ENCODE measurements around the gene ANXA6. TPM values are rescaled to one million over a fixed set of nuclear protein-coding genes. Genes with fewer than 3 reads are reported as not detected.

Gene ANXA6
- total and polyA plus RNA-seq, 10 of the 15 experiments (the other 5 are each of a cell fraction or from before 2014, with no cell fraction given), result 44.0 to 571 (median 465) TPM

DNA sequence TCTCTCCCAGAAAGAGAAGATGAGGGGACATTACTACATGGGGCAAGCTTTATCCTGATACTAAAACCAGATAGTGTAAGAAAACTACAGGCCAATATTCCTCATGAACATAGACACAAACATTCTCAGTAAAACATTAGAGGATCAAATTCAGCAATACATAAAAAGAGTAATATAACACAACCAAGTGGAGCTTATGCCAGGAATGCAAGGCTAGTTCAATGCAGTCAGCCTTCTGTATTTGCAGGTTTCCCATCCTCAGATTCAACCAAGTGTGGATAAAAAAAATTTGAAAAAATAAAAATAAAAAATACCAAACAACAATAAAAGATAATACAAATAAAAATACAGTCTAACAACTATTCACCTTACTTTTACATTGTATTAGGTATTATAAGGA, 35.0 kb upstream of the ANXA6 start:
- Histone ChIP-seq H3K9me3 (replicated peaks; ENCODE audit: control insufficient read depth, insufficient read depth, low read length) (peaks cover 14% of the 10 kb centered on the region), H3K4me3 (no peak overlapping the region), H3K9ac (ENCODE audit: control insufficient read depth, insufficient read depth, low read length) (no peak overlapping the region), H3K36me3 (ENCODE audit: control insufficient read depth in 2 of 2, insufficient read depth in 2 of 2, low read length in 1 of 2) (peaks cover 0 to 15% of the 10 kb centered on the region in 2 experiments; a peak in 1 of 4 replicates), H3K79me2 (ENCODE audit: control insufficient read depth, insufficient read depth, low read length) (no peaks in the 10 kb centered on the region), H3K4me1 (ENCODE audit: control insufficient read depth, insufficient read depth, low read length) (peaks cover 17% of the 10 kb centered on the region), H3K4me2 (ENCODE audit: control insufficient read depth, insufficient read depth) (no peak overlapping the region), H3K27me3 (replicated peaks in 1 of 2; ENCODE audit: control insufficient read depth in 2 of 2, insufficient read depth in 2 of 2, low read length in 1 of 2) (no peaks in the 10 kb centered on the region), H2AFZ (ENCODE audit: control insufficient read depth, low read depth, low read length) (no peak overlapping the region), H3K27ac (ENCODE audit: control insufficient read depth, insufficient read depth) (no peak overlapping the region), H4K20me1 (ENCODE audit: control insufficient read depth, insufficient read depth) (no peaks in the 10 kb centered on the region)
- intact Hi-C loops (cut with micrococcal nuclease; ENCODE audit: unreplicated experiment), result no loop called here
- ChIA-PET RAD21 (ENCODE audit: unreplicated experiment) (interaction anchor here (0.6 to 2.4 kb wide), 4 partner anchors 25 to 46 kb away, joined by 3 to 8 read pairs (median 5); no protein-coding TSS in a partner anchor), POLR2A (interaction anchor here (0.6 to 1.8 kb wide), 7 partner anchors 19 to 712 kb away, joined by 3 to 17 read pairs (median 5); no protein-coding TSS in a partner anchor), SMC1A (ENCODE audit: uncharacterized antibody, unreplicated experiment) (interaction anchor here (0.9 to 3.1 kb wide), 8 partner anchors 9 to 111 kb away, joined by 3 to 12 read pairs (median 6); partner anchors contain the start of gene TNIP1), CTCF (interaction anchor here (0.6 to 3.9 kb wide), 10 partner anchors 20 to 391 kb away, joined by 3 to 18 read pairs (median 4); no protein-coding TSS in a partner anchor)
- BruUV-seq (replicated peaks), result no TSS peak
- in situ Hi-C loops (cut with MboI), result no loop called here
- DNase-seq (ENCODE audit: low read depth, low spot score) (no peak), ATAC-seq (no peak), FAIRE-seq (no peak)
- TF ChIP-seq BACH1 (IDR thresholded peaks at IDR 0.05; ENCODE audit: borderline replicate concordance) (no peak), RELA (IDR thresholded peaks at IDR 0.05; ENCODE audit: borderline replicate concordance, partially characterized antibody) (no peak), ETV6 (conservative IDR thresholded peaks at IDR 0.05 in 1 of 2, IDR thresholded peaks at IDR 0.05 in 1 of 2; ENCODE audit: borderline replicate concordance in 1 of 2, low read depth in 1 of 2) (no peak), MYC (IDR thresholded peaks at IDR 0.05; ENCODE audit: insufficient read depth, insufficient read length, insufficient replicate concordance, low read length, severe bottlenecking) (no peak), ATF7 (IDR thresholded peaks at IDR 0.05; ENCODE audit: low read depth) (no peak), HDGF (IDR thresholded peaks at IDR 0.05) (no peak), NFIC (IDR thresholded peaks at IDR 0.05; ENCODE audit: low read depth, low read length) (no peak), POLR2AphosphoS5 (IDR thresholded peaks at IDR 0.05; ENCODE audit: low read length) (no peak)
- TF ChIP-seq, protein P1, sequence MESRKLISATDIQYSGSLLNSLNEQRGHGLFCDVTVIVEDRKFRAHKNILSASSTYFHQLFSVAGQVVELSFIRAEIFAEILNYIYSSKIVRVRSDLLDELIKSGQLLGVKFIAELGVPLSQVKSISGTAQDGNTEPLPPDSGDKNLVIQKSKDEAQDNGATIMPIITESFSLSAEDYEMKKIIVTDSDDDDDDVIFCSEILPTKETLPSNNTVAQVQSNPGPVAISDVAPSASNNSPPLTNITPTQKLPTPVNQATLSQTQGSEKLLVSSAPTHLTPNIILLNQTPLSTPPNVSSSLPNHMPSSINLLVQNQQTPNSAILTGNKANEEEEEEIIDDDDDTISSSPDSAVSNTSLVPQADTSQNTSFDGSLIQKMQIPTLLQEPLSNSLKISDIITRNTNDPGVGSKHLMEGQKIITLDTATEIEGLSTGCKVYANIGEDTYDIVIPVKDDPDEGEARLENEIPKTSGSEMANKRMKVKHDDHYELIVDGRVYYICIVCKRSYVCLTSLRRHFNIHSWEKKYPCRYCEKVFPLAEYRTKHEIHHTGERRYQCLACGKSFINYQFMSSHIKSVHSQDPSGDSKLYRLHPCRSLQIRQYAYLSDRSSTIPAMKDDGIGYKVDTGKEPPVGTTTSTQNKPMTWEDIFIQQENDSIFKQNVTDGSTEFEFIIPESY (IDR thresholded peaks at IDR 0.05), result no peak
- TF ChIP-seq, protein P2, sequence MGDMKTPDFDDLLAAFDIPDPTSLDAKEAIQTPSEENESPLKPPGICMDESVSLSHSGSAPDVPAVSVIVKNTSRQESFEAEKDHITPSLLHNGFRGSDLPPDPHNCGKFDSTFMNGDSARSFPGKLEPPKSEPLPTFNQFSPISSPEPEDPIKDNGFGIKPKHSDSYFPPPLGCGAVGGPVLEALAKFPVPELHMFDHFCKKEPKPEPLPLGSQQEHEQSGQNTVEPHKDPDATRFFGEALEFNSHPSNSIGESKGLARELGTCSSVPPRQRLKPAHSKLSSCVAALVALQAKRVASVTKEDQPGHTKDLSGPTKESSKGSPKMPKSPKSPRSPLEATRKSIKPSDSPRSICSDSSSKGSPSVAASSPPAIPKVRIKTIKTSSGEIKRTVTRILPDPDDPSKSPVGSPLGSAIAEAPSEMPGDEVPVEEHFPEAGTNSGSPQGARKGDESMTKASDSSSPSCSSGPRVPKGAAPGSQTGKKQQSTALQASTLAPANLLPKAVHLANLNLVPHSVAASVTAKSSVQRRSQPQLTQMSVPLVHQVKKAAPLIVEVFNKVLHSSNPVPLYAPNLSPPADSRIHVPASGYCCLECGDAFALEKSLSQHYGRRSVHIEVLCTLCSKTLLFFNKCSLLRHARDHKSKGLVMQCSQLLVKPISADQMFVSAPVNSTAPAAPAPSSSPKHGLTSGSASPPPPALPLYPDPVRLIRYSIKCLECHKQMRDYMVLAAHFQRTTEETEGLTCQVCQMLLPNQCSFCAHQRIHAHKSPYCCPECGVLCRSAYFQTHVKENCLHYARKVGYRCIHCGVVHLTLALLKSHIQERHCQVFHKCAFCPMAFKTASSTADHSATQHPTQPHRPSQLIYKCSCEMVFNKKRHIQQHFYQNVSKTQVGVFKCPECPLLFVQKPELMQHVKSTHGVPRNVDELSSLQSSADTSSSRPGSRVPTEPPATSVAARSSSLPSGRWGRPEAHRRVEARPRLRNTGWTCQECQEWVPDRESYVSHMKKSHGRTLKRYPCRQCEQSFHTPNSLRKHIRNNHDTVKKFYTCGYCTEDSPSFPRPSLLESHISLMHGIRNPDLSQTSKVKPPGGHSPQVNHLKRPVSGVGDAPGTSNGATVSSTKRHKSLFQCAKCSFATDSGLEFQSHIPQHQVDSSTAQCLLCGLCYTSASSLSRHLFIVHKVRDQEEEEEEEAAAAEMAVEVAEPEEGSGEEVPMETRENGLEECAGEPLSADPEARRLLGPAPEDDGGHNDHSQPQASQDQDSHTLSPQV (IDR thresholded peaks at IDR 0.05), result no peak
- TF ChIP-seq, protein P3, sequence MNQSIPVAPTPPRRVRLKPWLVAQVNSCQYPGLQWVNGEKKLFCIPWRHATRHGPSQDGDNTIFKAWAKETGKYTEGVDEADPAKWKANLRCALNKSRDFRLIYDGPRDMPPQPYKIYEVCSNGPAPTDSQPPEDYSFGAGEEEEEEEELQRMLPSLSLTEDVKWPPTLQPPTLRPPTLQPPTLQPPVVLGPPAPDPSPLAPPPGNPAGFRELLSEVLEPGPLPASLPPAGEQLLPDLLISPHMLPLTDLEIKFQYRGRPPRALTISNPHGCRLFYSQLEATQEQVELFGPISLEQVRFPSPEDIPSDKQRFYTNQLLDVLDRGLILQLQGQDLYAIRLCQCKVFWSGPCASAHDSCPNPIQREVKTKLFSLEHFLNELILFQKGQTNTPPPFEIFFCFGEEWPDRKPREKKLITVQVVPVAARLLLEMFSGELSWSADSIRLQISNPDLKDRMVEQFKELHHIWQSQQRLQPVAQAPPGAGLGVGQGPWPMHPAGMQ (IDR thresholded peaks at IDR 0.05; ENCODE audit: borderline replicate concordance), result no peak
- TF ChIP-seq, protein P4, sequence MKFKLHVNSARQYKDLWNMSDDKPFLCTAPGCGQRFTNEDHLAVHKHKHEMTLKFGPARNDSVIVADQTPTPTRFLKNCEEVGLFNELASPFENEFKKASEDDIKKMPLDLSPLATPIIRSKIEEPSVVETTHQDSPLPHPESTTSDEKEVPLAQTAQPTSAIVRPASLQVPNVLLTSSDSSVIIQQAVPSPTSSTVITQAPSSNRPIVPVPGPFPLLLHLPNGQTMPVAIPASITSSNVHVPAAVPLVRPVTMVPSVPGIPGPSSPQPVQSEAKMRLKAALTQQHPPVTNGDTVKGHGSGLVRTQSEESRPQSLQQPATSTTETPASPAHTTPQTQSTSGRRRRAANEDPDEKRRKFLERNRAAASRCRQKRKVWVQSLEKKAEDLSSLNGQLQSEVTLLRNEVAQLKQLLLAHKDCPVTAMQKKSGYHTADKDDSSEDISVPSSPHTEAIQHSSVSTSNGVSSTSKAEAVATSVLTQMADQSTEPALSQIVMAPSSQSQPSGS (IDR thresholded peaks at IDR 0.05; ENCODE audit: low read length), result no peak
